Natural killer cell (primary cell): ENCODE results near the gene STAT5B. TPM values are rescaled to one million over a fixed set of nuclear protein-coding genes. Genes with fewer than 3 reads are reported as not detected.

Experiments used
- ATAC-seq, 3 donors: fragments of 150-1000 bp in 2 of 3; fragments of 200-7000 bp in 1 of 3; cut with Tn5 transposase; 1 replicate in 1 of 3; 2 replicates in 2 of 3; pipeline ENCODE4 v1.10.0; 2021; ENCODE audit warnings: mild to moderate bottlenecking in 2 of 3, moderate library complexity in 2 of 3
- DNase-seq, 2 donors: peaks; one replicate each; pipeline versions ENCODE4 v3.0.0 to v3.0.0-alpha.2; 2013 to 2021; ENCODE audit warnings: mixed read lengths in 1 of 2
- H3K27ac ChIP-seq: one replicate; pipeline ENCODE4 v1.5.1; 2013; ENCODE audit warnings: mild to moderate bottlenecking, low read length
- H3K27me3 ChIP-seq: one replicate; pipeline ENCODE4 v1.6.1; 2013; ENCODE audit warnings: low read length; ENCODE audit not compliant: control insufficient read depth, insufficient read depth
- H3K36me3 ChIP-seq: one replicate; pipeline ENCODE4 v1.6.1; 2013; ENCODE audit warnings: low read length; ENCODE audit not compliant: control insufficient read depth, insufficient read depth
- H3K4me1 ChIP-seq: one replicate; pipeline ENCODE4 v1.6.1; 2013; ENCODE audit warnings: low read length; ENCODE audit not compliant: control insufficient read depth, insufficient read depth
- H3K4me3 ChIP-seq: one replicate; pipeline ENCODE4 v1.5.1; 2013; ENCODE audit warnings: low read length
- H3K9me3 ChIP-seq: one replicate; pipeline ENCODE4 v1.6.1; 2013; ENCODE audit warnings: low read length; ENCODE audit not compliant: control insufficient read depth, insufficient read depth
- H3K27ac Mint-ChIP-seq, 2 donors: one replicate each; pipeline ENCODE4 v1.8.0; 2022; ENCODE audit warnings: mild to moderate bottlenecking in 2 of 2, mixed read lengths in 2 of 2, moderate library complexity in 1 of 2
- H3K27me3 Mint-ChIP-seq, 2 donors: one replicate each; pipeline ENCODE4 v1.8.0; 2022; ENCODE audit warnings: low read depth in 2 of 2, mixed read lengths in 2 of 2
- H3K36me3 Mint-ChIP-seq: one replicate; pipeline ENCODE4 v1.8.0; 2022; ENCODE audit warnings: mixed read lengths
- H3K4me1 Mint-ChIP-seq, 2 donors: one replicate each; pipeline ENCODE4 v1.8.0; 2022; ENCODE audit warnings: mixed read lengths in 2 of 2
- H3K4me3 Mint-ChIP-seq: one replicate; pipeline ENCODE4 v1.8.0; 2022; ENCODE audit warnings: mild to moderate bottlenecking, moderate library complexity, mixed read lengths
- H3K9me3 Mint-ChIP-seq, 2 donors: one replicate each; pipeline ENCODE4 v1.8.0; 2022; ENCODE audit warnings: mixed read lengths in 2 of 2
- WGBS: methylation state at CpG from one replicate; pipeline ENCODE4 v1.1.7; 2013; ENCODE audit warnings: missing lambda C conversion rate; ENCODE audit not compliant: insufficient coverage; 5-methylcytosine and 5-hydroxymethylcytosine counted together
- intact Hi-C: fragments of 100-400 bp; cut with micrococcal nuclease; formaldehyde crosslinking; loops from one replicate; pipeline ENCODE4 v1.14.2; 2022
- total RNA-seq, 4 donors: library from RNA; stranded (reverse); fragments of 120-200 nt in 1 of 4; gene quantifications; one replicate each; pipeline versions ENCODE4 v1.2.3 to v1.2.4, GENCODE V29; 2013 to 2022
- TF ChIP-seq, protein P1 (sequence below): fragments of 200-600 bp; IDR thresholded peaks from one replicate; pipeline ENCODE4 v1.8.0; 2022; ENCODE audit warnings: antibody characterized with exemption

The STAT5B gene
- total RNA-seq, 3 donors from 2014 or later (not counting 1 experiment from before 2014, with no cell fraction given) = 79.9 to 112 (median 103) TPM

- DNase-seq (peak in 1 of 2 donors; percentile 41), ATAC-seq (no peak)
- no peaks in the 10 kb centered on the region for H3K27me3 ChIP-seq
- TF ChIP-seq, protein P1, sequence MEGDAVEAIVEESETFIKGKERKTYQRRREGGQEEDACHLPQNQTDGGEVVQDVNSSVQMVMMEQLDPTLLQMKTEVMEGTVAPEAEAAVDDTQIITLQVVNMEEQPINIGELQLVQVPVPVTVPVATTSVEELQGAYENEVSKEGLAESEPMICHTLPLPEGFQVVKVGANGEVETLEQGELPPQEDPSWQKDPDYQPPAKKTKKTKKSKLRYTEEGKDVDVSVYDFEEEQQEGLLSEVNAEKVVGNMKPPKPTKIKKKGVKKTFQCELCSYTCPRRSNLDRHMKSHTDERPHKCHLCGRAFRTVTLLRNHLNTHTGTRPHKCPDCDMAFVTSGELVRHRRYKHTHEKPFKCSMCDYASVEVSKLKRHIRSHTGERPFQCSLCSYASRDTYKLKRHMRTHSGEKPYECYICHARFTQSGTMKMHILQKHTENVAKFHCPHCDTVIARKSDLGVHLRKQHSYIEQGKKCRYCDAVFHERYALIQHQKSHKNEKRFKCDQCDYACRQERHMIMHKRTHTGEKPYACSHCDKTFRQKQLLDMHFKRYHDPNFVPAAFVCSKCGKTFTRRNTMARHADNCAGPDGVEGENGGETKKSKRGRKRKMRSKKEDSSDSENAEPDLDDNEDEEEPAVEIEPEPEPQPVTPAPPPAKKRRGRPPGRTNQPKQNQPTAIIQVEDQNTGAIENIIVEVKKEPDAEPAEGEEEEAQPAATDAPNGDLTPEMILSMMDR = no peak
- Mint-ChIP-seq H3K27ac (peak overlapping the region; percentile 40 to 61), H3K9me3 (no peaks in the 10 kb centered on the region), H3K27me3 (no peaks in the 10 kb centered on the region), H3K36me3 (no peaks in the 10 kb centered on the region), H3K4me3 (peak overlapping the region; percentile 13), H3K4me1 (peaks cover 7 to 32% of the 10 kb centered on the region in 2 donors)
- intact Hi-C loops = loop anchor here (1.0 kb wide), 1 partner anchor 95 kb away; no protein-coding TSS in a partner anchor
- H3K4me1 ChIP-seq = peaks cover 38% of the 10 kb centered on the region
- no peaks in the 10 kb centered on the region for H3K9me3 ChIP-seq
- peaks cover 63% of the 10 kb centered on the region for H3K36me3 ChIP-seq
- WGBS = 79% methylated on average over 19 of the region's 19 CpGs
- no peak overlapping the region for H3K27ac ChIP-seq
- H3K4me3 ChIP-seq = no peak overlapping the region
Measured at GRCh38 chr17:42311240-42312034, 35.2 kb upstream of the STAT5B start.

GRCh38 chr17:42310787-42311215 is 34.6 kb upstream of the STAT5B start:
- Histone ChIP-seq H3K27me3 (no peaks in the 10 kb centered on the region), H3K36me3 (peaks cover 64% of the 10 kb centered on the region), H3K4me3 (no peak overlapping the region), H3K4me1 (peaks cover 37% of the 10 kb centered on the region), H3K9me3 (no peaks in the 10 kb centered on the region), H3K27ac (no peak overlapping the region)
- H3K36me3 Mint-ChIP-seq = no peaks in the 10 kb centered on the region
- no peaks in the 10 kb centered on the region for H3K27me3 Mint-ChIP-seq
- peaks cover 7 to 32% of the 10 kb centered on the region in 2 donors for H3K4me1 Mint-ChIP-seq
- ATAC-seq (no peak), DNase-seq (no peak)
- no peak overlapping the region for H3K4me3 Mint-ChIP-seq
- peak overlapping the region; percentile 40 to 61 for H3K27ac Mint-ChIP-seq
- intact Hi-C loops = no loop called here
- no peaks in the 10 kb centered on the region for H3K9me3 Mint-ChIP-seq
- WGBS = 75% methylated on average over 9 of the region's 9 CpGs
- TF ChIP-seq, protein P1 = no peak

GRCh38 chr17:42309986-42310786 is 34.0 kb upstream of the STAT5B start:
- peaks cover 7 to 29% of the 10 kb centered on the region in 2 donors for H3K4me1 Mint-ChIP-seq
- no peak overlapping the region for H3K27ac ChIP-seq
- intact Hi-C loops = no loop called here
- DNase-seq = no peak
- peaks cover 32% of the 10 kb centered on the region for H3K4me1 ChIP-seq
- 94% methylated on average over 19 of the region's 19 CpGs for WGBS
- no peak overlapping the region for H3K4me3 ChIP-seq
- H3K27me3 ChIP-seq = no peaks in the 10 kb centered on the region
- H3K9me3 Mint-ChIP-seq = no peaks in the 10 kb centered on the region
- ATAC-seq = no peak
- TF ChIP-seq, protein P1 = no peak
- peak overlapping the region; percentile 40 to 61 for H3K27ac Mint-ChIP-seq
- H3K9me3 ChIP-seq = no peaks in the 10 kb centered on the region
- no peaks in the 10 kb centered on the region for H3K27me3 Mint-ChIP-seq
- peaks cover 63% of the 10 kb centered on the region for H3K36me3 ChIP-seq
- no peak overlapping the region for H3K4me3 Mint-ChIP-seq
- no peaks in the 10 kb centered on the region for H3K36me3 Mint-ChIP-seq
